Liver (tissue), 3 donors: Measurements from ENCODE around the gene HOXD13.

Experiments
- ATF3 ChIP-seq: IDR thresholded peaks from 2 replicates; pipeline ENCODE4 v1.6.1; 2016; ENCODE audit warnings: antibody characterized with exemption
- CTCF ChIP-seq: fragments of 150-350 bp; IDR thresholded peaks from 2 replicates; pipeline ENCODE4 v1.5.1; 2017; ENCODE audit warnings: improper control_type of control experiment, low read depth, low read length; ENCODE audit not compliant: missing input control
- EGR1 ChIP-seq, 2 donors: IDR thresholded peaks; 2 replicates each; pipeline ENCODE4 v1.6.1; 2016 to 2018; ENCODE audit warnings: antibody characterized with exemption in 2 of 2, low read depth in 2 of 2
- GABPA ChIP-seq, 2 donors: IDR thresholded peaks in 1 of 2; conservative IDR thresholded peaks in 1 of 2; 2 replicates each; pipeline ENCODE4 v1.6.1; 2016; ENCODE audit warnings: antibody characterized with exemption in 2 of 2, mild to moderate bottlenecking in 1 of 2, moderate library complexity in 1 of 2
- HNF4A ChIP-seq, 2 donors: conservative IDR thresholded peaks; 2 replicates each; pipeline ENCODE4 v1.6.1; 2016; ENCODE audit warnings: antibody characterized with exemption in 2 of 2, mild to moderate bottlenecking in 2 of 2
- HNF4G ChIP-seq: IDR thresholded peaks from 2 replicates; pipeline ENCODE4 v1.6.1; 2016; ENCODE audit warnings: antibody characterized with exemption
- JUND ChIP-seq, 2 donors: IDR thresholded peaks; 2 replicates each; pipeline ENCODE4 v1.6.1; 2016; ENCODE audit warnings: antibody characterized with exemption in 2 of 2
- MAX ChIP-seq: IDR thresholded peaks from 2 replicates; pipeline ENCODE4 v1.6.1; 2016; ENCODE audit warnings: antibody characterized with exemption
- REST ChIP-seq: IDR thresholded peaks from 2 replicates; pipeline ENCODE4 v1.6.1; 2016; ENCODE audit warnings: antibody characterized with exemption, mild to moderate bottlenecking
- TAF1 ChIP-seq: conservative IDR thresholded peaks from 2 replicates; pipeline ENCODE4 v1.6.1; 2016; ENCODE audit warnings: antibody characterized with exemption, mild to moderate bottlenecking
- YY1 ChIP-seq: IDR thresholded peaks from 2 replicates; pipeline ENCODE4 v1.6.1; 2016; ENCODE audit warnings: antibody characterized with exemption, mild to moderate bottlenecking
- ZBTB33 ChIP-seq: IDR thresholded peaks from 2 replicates; pipeline ENCODE4 v1.6.1; 2016; ENCODE audit warnings: antibody characterized with exemption
- donor health status: healthy.
- donor health status: healthy.

- TF ChIP-seq CTCF (no peak), GABPA (IDR thresholded peaks at IDR 0.05 in 1 of 2, conservative IDR thresholded peaks at IDR 0.05 in 1 of 2) (no peak), MAX (no peak), JUND (IDR thresholded peaks at IDR 0.05) (no peak), TAF1 (no peak), ZBTB33 (no peak), ATF3 (no peak), REST (no peak), EGR1 (IDR thresholded peaks at IDR 0.05; ENCODE audit: low read depth in 2 of 2) (no peak), YY1 (no peak), HNF4G (no peak), HNF4A (conservative IDR thresholded peaks at IDR 0.05) (no peak)
These were observed 21.8 kb downstream of the HOXD13 start for GRCh38 chr2:176114120-176114929.
